Measurements from ENCODE around the gene CACNA1S. TPM values are rescaled to one million over a fixed set of nuclear protein-coding genes. Genes with fewer than 3 reads are reported as not detected.

Gene CACNA1S
- total RNA-seq, 1 donor from 2014 or later = 0.05 TPM

DNA sequence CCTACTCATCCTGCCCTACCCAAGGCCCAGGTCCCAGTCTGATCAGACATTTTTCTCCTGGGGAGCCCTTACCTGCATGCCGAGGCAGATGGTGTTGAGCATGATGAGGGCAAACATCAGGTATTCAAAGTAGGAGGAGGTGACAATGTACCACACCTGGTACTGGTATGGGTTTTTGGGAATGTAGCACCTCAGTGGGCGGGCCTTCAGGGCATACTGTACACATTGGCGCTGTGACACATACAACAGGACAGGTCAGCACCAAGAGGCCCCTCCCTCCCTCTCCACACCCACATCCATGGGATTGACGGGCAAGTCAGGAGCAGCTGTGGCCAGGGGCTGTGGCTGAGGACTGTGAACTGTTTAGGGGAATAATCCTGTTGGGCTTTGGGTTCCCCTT, 51.6 kb downstream of the CACNA1S start:
- TF ChIP-seq CTCF (IDR thresholded peaks at IDR 0.05; ENCODE audit: unreplicated experiment) = no peak
- DNase-seq (ENCODE audit: low spot score, unreplicated experiment) = no peak
- H3K4me3 Mint-ChIP-seq (ENCODE audit: low read depth) = no peak overlapping the region
- H3K36me3 Mint-ChIP-seq (ENCODE audit: insufficient read depth) = no peaks in the 10 kb centered on the region
- peaks cover 13% of the 10 kb centered on the region for H3K27me3 Mint-ChIP-seq
- H3K9me3 Mint-ChIP-seq (ENCODE audit: low read depth) = no peaks in the 10 kb centered on the region
- H3K27ac Mint-ChIP-seq = no peak overlapping the region
- peaks cover 9% of the 10 kb centered on the region for H3K4me1 Mint-ChIP-seq (ENCODE audit: low read depth)

GRCh38 chr1:201059871-201060555, 52.2 kb downstream of the CACNA1S start:
- H3K9me3 Mint-ChIP-seq (ENCODE audit: low read depth) = no peaks in the 10 kb centered on the region
- H3K4me3 Mint-ChIP-seq (ENCODE audit: low read depth) = no peak overlapping the region

GRCh38 chr1:201059401-201059800, 52.8 kb downstream of the CACNA1S start:
- Mint-ChIP-seq H3K27me3 (peaks cover 13% of the 10 kb centered on the region), H3K27ac (no peak overlapping the region), H3K4me3 (ENCODE audit: low read depth) (no peak overlapping the region), H3K9me3 (ENCODE audit: low read depth) (no peaks in the 10 kb centered on the region), H3K4me1 (ENCODE audit: low read depth) (peaks cover 9% of the 10 kb centered on the region), H3K36me3 (ENCODE audit: insufficient read depth) (no peaks in the 10 kb centered on the region)
- no peak for TF ChIP-seq CTCF (IDR thresholded peaks at IDR 0.05; ENCODE audit: unreplicated experiment)
- no peak for DNase-seq (ENCODE audit: low spot score, unreplicated experiment)

More at GRCh38 chr1:201059871-201060555, 52.2 kb downstream of the CACNA1S start:
- peaks cover 9% of the 10 kb centered on the region for H3K4me1 Mint-ChIP-seq (ENCODE audit: low read depth)
- no peak for DNase-seq (ENCODE audit: low spot score, unreplicated experiment)
- H3K27ac Mint-ChIP-seq = no peak overlapping the region
- H3K36me3 Mint-ChIP-seq (ENCODE audit: insufficient read depth) = no peaks in the 10 kb centered on the region
- H3K27me3 Mint-ChIP-seq = peaks cover 13% of the 10 kb centered on the region
- TF ChIP-seq CTCF (IDR thresholded peaks at IDR 0.05; ENCODE audit: unreplicated experiment) = no peak

GRCh38 chr1:201054091-201054543, 58.1 kb downstream of the CACNA1S start:
- Mint-ChIP-seq H3K9me3 (ENCODE audit: low read depth) (no peaks in the 10 kb centered on the region), H3K36me3 (ENCODE audit: insufficient read depth) (no peaks in the 10 kb centered on the region), H3K4me3 (ENCODE audit: low read depth) (no peak overlapping the region), H3K27me3 (peaks cover 13% of the 10 kb centered on the region), H3K4me1 (ENCODE audit: low read depth) (peaks cover 8% of the 10 kb centered on the region), H3K27ac (peak overlapping the region; percentile 18)
- no peak for DNase-seq (ENCODE audit: low spot score, unreplicated experiment)
- TF ChIP-seq CTCF (IDR thresholded peaks at IDR 0.05; ENCODE audit: unreplicated experiment) = no peak

DNA sequence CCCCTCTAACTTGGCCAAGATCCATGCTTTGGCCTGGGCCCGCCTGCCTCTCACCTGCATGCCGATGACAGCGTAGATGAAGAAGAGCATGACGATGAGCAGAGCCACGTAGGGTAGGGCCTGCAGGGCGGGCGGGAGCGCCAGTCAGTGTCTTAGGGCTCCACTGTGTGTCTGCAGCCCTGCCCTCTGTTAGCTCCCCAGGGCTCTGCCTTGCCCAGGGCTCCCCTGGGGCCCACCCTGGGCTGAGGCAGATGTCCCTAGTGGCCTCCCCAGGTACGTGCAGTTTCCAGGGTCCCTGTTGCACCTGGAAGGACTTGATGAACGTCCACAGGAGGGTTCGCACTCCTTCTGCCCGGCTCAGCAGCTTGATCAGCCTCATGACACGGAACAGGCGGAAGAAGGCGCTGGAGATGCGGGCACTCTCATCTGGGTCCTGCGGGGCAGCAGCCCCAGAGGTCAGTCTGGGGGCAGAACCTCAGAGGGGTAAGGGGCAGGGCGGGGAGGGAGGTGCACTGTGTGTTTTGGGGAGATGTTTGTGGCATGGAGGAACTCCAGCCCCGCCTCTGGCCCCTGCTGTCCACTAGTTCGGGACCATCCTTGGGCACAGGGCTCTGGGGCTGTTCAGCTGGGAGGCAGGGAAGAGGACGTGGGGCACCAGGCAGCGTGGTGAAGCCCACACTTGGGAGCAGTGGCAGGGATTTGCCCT, 58.9 kb downstream of the CACNA1S start:
- H3K9me3 Mint-ChIP-seq (ENCODE audit: low read depth) = no peaks in the 10 kb centered on the region
- H3K36me3 Mint-ChIP-seq (ENCODE audit: insufficient read depth) = no peaks in the 10 kb centered on the region
- peaks cover 16% of the 10 kb centered on the region for H3K27me3 Mint-ChIP-seq
- H3K4me3 Mint-ChIP-seq (ENCODE audit: low read depth) = no peak overlapping the region
- H3K4me1 Mint-ChIP-seq (ENCODE audit: low read depth) = peaks cover 8% of the 10 kb centered on the region
- no peak overlapping the region for H3K27ac Mint-ChIP-seq
- DNase-seq (ENCODE audit: low spot score, unreplicated experiment) = no peak
- TF ChIP-seq CTCF (IDR thresholded peaks at IDR 0.05; ENCODE audit: unreplicated experiment) = peak; percentile 26

All from progenitor cell of endocrine pancreas (in vitro differentiated cells).